Osteoblast (primary cell): Measurements from ENCODE around the gene ZNF185. TPM values are rescaled to one million over a fixed set of nuclear protein-coding genes. Genes with fewer than 3 reads are reported as not detected.

ENCODE experiments used
- DNase-seq: peaks from one replicate; pipeline ENCODE4 v3.0.0; 2011; ENCODE audit warnings: low spot score, mixed read lengths; ENCODE audit not compliant: insufficient read length; ENCODE audit errors: missing footprints
- H2AFZ ChIP-seq: 2 replicates; pipeline ENCODE4 v1.6.0; 2011; ENCODE audit warnings: mild to moderate bottlenecking, low read length
- H3K27ac ChIP-seq: 2 replicates; pipeline ENCODE4 v1.5.1; 2011; ENCODE audit warnings: mild to moderate bottlenecking, low read depth, low read length, moderate library complexity
- H3K27me3 ChIP-seq: 2 replicates; pipeline ENCODE4 v1.6.0; 2012; ENCODE audit warnings: mild to moderate bottlenecking, control low read depth, inconsistent platforms, low read length, moderate library complexity; ENCODE audit not compliant: insufficient read depth
- H3K36me3 ChIP-seq: 2 replicates; pipeline ENCODE4 v1.5.1; 2011; ENCODE audit warnings: mild to moderate bottlenecking, low read length, control low read depth, moderate library complexity; ENCODE audit not compliant: insufficient read depth
- H3K4me1 ChIP-seq: 2 replicates; pipeline ENCODE4 v1.5.1; 2011; ENCODE audit warnings: mild to moderate bottlenecking, low read length, control low read depth, moderate library complexity; ENCODE audit not compliant: insufficient read depth
- H3K4me2 ChIP-seq: 2 replicates; pipeline ENCODE4 v1.6.0; 2011; ENCODE audit warnings: mild to moderate bottlenecking, low read length; ENCODE audit not compliant: insufficient read depth
- H3K4me3 ChIP-seq: fragments of 200-600 bp; sonication (generic); 3 replicates; pipeline ENCODE4 v1.5.1; 2012; ENCODE audit warnings: mild to moderate bottlenecking, low read length, inconsistent platforms; ENCODE audit not compliant: insufficient read depth
- H3K79me2 ChIP-seq: 2 replicates; pipeline ENCODE4 v1.6.0; 2012; ENCODE audit warnings: mild to moderate bottlenecking, low read length, control low read depth, inconsistent platforms; ENCODE audit not compliant: insufficient read depth
- H3K9me3 ChIP-seq: 2 replicates; pipeline ENCODE4 v1.5.1; 2011; ENCODE audit warnings: low read depth, low read length, control low read depth
- H4K20me1 ChIP-seq: 2 replicates; pipeline ENCODE4 v1.6.0; 2012; ENCODE audit warnings: mild to moderate bottlenecking, low read length, control low read depth; ENCODE audit not compliant: insufficient read depth
- total RNA-seq: library from RNA; depleted of rRNA; stranded (reverse); fragments of >200 nt; gene quantifications from 2 replicates; pipeline ENCODE4 v1.2.3, GENCODE V29; 2012
- TF ChIP-seq, protein P1 (sequence below): IDR thresholded peaks from 2 replicates; pipeline ENCODE4 v1.5.1; 2011; ENCODE audit warnings: mild to moderate bottlenecking, low read depth, low read length, moderate library complexity; ENCODE audit errors: extremely low read depth

Gene ZNF185
- total RNA-seq, 1 donor: 1.1 TPM

DNA sequence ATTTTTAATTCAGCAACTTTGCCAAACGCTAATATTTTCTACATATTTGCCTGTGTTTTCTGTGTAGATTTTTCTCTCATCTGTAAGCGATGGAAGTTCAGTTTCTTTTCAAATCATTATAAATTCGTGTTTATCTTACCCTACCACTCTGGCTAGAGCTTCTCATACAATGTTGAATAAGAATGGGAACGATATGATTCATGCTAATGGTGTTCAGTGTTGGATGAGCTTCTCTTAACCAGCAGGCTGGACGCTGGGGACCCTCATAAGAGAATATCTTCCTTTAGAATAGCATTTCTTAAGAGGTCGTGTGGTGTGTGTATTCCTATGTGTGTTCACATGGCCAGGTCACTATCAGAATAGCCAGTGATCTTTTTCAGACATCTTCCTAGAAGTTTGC is 36.0 kb upstream of the ZNF185 start:
- Histone ChIP-seq H3K9me3 (no peaks in the 10 kb centered on the region), H3K4me1 (no peaks in the 10 kb centered on the region), H3K4me2 (no peak overlapping the region), H3K79me2 (no peaks in the 10 kb centered on the region), H3K36me3 (peaks cover 12% of the 10 kb centered on the region), H2AFZ (no peak overlapping the region), H3K27ac (no peak overlapping the region), H3K4me3 (no peak overlapping the region), H3K27me3 (no peaks in the 10 kb centered on the region), H4K20me1 (no peaks in the 10 kb centered on the region)
- no peak for DNase-seq
- TF ChIP-seq, protein P1, sequence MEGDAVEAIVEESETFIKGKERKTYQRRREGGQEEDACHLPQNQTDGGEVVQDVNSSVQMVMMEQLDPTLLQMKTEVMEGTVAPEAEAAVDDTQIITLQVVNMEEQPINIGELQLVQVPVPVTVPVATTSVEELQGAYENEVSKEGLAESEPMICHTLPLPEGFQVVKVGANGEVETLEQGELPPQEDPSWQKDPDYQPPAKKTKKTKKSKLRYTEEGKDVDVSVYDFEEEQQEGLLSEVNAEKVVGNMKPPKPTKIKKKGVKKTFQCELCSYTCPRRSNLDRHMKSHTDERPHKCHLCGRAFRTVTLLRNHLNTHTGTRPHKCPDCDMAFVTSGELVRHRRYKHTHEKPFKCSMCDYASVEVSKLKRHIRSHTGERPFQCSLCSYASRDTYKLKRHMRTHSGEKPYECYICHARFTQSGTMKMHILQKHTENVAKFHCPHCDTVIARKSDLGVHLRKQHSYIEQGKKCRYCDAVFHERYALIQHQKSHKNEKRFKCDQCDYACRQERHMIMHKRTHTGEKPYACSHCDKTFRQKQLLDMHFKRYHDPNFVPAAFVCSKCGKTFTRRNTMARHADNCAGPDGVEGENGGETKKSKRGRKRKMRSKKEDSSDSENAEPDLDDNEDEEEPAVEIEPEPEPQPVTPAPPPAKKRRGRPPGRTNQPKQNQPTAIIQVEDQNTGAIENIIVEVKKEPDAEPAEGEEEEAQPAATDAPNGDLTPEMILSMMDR: no peak

DNA sequence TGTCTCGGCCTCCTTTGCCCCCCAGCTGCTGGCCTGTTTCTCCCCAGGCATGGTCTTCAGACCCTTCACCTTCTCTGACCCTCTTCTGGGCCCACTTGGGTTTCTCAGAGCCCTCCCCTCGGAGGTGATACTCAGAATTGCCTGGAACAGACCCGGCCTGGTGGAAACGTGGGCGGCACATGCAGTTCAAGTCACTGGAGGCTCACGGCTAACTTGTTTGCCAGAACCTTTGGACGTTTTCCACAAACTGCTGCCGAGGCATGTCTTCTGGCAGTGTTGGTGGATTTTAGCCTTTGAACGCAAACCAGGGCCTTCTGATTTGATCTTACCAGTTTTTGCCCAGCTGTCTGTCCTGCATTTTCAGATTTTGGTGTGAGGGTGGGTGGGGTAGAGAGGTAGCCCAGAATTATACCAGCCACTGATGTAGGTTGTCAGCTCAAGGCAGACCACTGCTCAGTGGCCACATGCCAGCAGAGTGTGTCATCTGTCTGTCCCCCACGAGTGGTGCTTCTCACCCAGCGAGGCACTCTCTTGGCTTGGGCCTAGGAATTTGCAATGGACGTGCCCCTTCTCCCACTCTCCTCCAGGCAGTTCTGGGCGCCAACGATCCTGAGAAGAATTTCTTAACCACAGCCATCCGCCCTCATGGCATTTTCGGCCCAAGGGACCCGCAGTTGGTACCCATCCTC is 32.5 kb upstream of the ZNF185 start:
- H4K20me1 ChIP-seq: no peaks in the 10 kb centered on the region
- no peak overlapping the region for H2AFZ ChIP-seq
- H3K27me3 ChIP-seq: no peaks in the 10 kb centered on the region
- H3K4me2 ChIP-seq: no peak overlapping the region
- H3K79me2 ChIP-seq: no peaks in the 10 kb centered on the region
- H3K27ac ChIP-seq: no peak overlapping the region
- no peaks in the 10 kb centered on the region for H3K9me3 ChIP-seq
- DNase-seq: no peak
- peaks cover 6% of the 10 kb centered on the region for H3K36me3 ChIP-seq
- TF ChIP-seq, protein P1: no peak
- H3K4me3 ChIP-seq: no peak overlapping the region
- H3K4me1 ChIP-seq: no peaks in the 10 kb centered on the region

DNA sequence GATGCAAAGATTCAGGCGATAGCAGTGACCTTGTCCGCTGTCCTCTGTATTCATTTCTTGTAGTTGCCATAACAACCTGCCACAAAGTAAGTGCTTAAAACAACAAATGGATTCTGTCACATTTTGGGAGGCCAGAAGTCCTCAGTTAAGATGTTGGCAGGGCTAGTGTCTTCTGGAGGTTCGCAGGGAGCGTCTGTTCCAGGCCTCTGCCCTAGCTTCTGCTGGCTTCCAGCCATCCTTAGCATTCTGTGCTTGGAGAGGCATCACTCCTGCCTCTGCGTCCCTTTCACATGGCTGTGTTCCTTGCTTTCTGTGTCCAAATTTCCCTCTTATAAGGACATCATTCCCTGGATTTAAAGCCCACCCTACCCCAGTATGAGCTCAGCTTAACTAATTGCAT is 31.5 kb upstream of the ZNF185 start:
- Histone ChIP-seq H2AFZ (no peak overlapping the region), H3K4me1 (no peaks in the 10 kb centered on the region), H3K27me3 (no peaks in the 10 kb centered on the region), H3K79me2 (no peaks in the 10 kb centered on the region), H3K36me3 (peaks cover 6% of the 10 kb centered on the region), H3K27ac (no peak overlapping the region), H4K20me1 (no peaks in the 10 kb centered on the region), H3K9me3 (no peaks in the 10 kb centered on the region), H3K4me2 (no peak overlapping the region), H3K4me3 (no peak overlapping the region)
- no peak for DNase-seq
- TF ChIP-seq, protein P1: no peak

DNA sequence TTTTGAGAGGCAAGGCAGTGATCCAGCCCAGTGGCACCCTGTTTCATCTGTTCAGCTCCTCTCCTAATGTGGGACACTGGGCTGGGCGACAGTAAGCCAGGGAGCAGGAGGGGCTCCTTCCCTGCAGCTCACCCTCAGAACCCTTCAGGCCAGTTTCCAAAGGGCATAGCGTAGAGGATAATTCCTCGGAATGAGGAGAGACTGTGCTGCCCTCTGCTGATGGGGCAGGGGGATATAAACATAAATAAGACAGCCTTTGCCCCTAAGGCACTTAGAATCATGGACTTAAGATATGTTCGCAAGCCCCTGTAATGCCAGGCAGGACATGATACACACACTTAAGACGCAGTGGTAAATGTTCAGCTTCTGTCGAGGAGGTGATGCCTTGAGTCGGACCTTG is 27.9 kb upstream of the ZNF185 start:
- no peak overlapping the region for H3K27ac ChIP-seq
- peaks cover 5% of the 10 kb centered on the region for H3K36me3 ChIP-seq
- DNase-seq: no peak
- no peak overlapping the region for H2AFZ ChIP-seq
- H3K4me1 ChIP-seq: no peaks in the 10 kb centered on the region
- no peak overlapping the region for H3K4me3 ChIP-seq
- H3K9me3 ChIP-seq: no peaks in the 10 kb centered on the region
- TF ChIP-seq, protein P1: no peak
- H3K27me3 ChIP-seq: no peaks in the 10 kb centered on the region
- no peaks in the 10 kb centered on the region for H3K79me2 ChIP-seq
- H4K20me1 ChIP-seq: no peaks in the 10 kb centered on the region
- H3K4me2 ChIP-seq: no peak overlapping the region
